Suprapubic skin (tissue), 4 donors: ENCODE data around the gene ARSK.

ENCODE experiments used
- POLR2A ChIP-seq, 2 donors: fragments of 450-650 bp; IDR thresholded peaks; one replicate each; pipeline ENCODE4 v1.6.1; 2017; ENCODE audit warnings: antibody characterized with exemption in 2 of 2, mild to moderate bottlenecking in 2 of 2, moderate library complexity in 2 of 2
- POLR2AphosphoS5 ChIP-seq, 3 donors: sonication (generic); formaldehyde crosslinking; IDR thresholded peaks; one replicate each; pipeline ENCODE4 v1.6.1; 2017; ENCODE audit warnings: antibody characterized with exemption in 3 of 3
- TF ChIP-seq, protein P1 (sequence below), 2 donors: fragments of 200-600 bp in 1 of 2; fragments of 450-650 bp in 1 of 2; sonication (generic) in 1 of 2; IDR thresholded peaks; one replicate each; pipeline ENCODE4 v1.5.1; 2016 to 2019; ENCODE audit warnings: antibody characterized with exemption in 2 of 2, mild to moderate bottlenecking in 1 of 2, moderate library complexity in 1 of 2

DNA sequence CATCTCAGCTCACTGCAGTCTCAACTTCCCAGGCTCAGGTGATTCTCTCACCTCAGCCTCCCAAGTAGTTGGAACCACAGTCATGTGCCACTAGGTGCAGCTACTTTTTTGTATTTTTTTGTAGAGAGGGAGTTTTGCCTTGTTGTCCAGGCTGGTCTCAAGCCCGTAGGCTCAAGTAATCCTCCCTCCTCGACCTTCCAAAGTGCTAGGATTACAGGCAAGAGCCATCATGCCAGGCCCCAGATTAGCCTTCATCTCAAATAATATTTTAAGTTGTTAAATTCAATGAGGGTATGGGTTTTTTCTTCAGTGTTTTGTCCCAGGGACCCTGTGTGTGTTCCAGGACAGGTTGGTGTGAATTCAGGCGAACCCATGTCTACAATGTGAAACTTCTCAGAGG is 79.2 kb downstream of the ARSK start:
- TF ChIP-seq, protein P1, sequence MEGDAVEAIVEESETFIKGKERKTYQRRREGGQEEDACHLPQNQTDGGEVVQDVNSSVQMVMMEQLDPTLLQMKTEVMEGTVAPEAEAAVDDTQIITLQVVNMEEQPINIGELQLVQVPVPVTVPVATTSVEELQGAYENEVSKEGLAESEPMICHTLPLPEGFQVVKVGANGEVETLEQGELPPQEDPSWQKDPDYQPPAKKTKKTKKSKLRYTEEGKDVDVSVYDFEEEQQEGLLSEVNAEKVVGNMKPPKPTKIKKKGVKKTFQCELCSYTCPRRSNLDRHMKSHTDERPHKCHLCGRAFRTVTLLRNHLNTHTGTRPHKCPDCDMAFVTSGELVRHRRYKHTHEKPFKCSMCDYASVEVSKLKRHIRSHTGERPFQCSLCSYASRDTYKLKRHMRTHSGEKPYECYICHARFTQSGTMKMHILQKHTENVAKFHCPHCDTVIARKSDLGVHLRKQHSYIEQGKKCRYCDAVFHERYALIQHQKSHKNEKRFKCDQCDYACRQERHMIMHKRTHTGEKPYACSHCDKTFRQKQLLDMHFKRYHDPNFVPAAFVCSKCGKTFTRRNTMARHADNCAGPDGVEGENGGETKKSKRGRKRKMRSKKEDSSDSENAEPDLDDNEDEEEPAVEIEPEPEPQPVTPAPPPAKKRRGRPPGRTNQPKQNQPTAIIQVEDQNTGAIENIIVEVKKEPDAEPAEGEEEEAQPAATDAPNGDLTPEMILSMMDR (IDR thresholded peaks at IDR 0.05) = no peak
- TF ChIP-seq POLR2AphosphoS5 (IDR thresholded peaks at IDR 0.05) = no peak
- no peak for TF ChIP-seq POLR2A (IDR thresholded peaks at IDR 0.05)
